Thoracic aorta (tissue), 2 donors: ENCODE results near the gene KIR3DL2. TPM values are rescaled to one million over a fixed set of nuclear protein-coding genes. Genes with fewer than 3 reads are reported as not detected.
"Not testable (repeated sequence)": the region's sequence is repeated elsewhere in the genome, so short reads cannot be mapped to it uniquely, and the experiment has no call there.

Source experiments
- ATAC-seq: fragments of 150-250 bp; one replicate; pipeline ENCODE4 v1.8.0; 2017; ENCODE audit warnings: low read depth; ENCODE audit not compliant: insufficient number of reproducible peaks, low FRiP score
- DNase-seq: peaks from one replicate; pipeline ENCODE4 v3.0.0-alpha.2; 2020; ENCODE audit warnings: low spot score
- H3K27ac ChIP-seq, 2 donors: fragments of 200-600 bp; sonication (generic); 1 replicate in 1 of 2; 2 replicates in 1 of 2; pipeline ENCODE4 v1.5.1; 2016; ENCODE audit warnings: mild to moderate bottlenecking in 2 of 2, moderate library complexity in 2 of 2
- H3K27me3 ChIP-seq: fragments of 200-600 bp; sonication (generic); replicated peaks from 2 replicates; pipeline ENCODE4 v1.6.0; 2016; ENCODE audit warnings: mild to moderate bottlenecking; ENCODE audit not compliant: insufficient read depth
- H3K36me3 ChIP-seq: fragments of 200-600 bp; sonication (generic); one replicate; pipeline ENCODE4 v1.5.1; 2016
- H3K4me1 ChIP-seq, 2 donors: fragments of 200-600 bp; sonication (generic); 1 replicate in 1 of 2; 2 replicates in 1 of 2; pipeline versions ENCODE4 v1.5.1 to v1.6.0; 2016; ENCODE audit warnings: low read depth in 2 of 2, mild to moderate bottlenecking in 1 of 2; ENCODE audit not compliant: control insufficient read depth in 1 of 2
- H3K4me3 ChIP-seq: fragments of 200-600 bp; sonication (generic); 2 replicates; pipeline ENCODE4 v1.5.1; 2016; ENCODE audit warnings: mild to moderate bottlenecking
- H3K9me3 ChIP-seq: fragments of 200-600 bp; sonication (generic); 2 replicates; pipeline ENCODE4 v1.5.1; 2016
- total RNA-seq, 2 donors: library from RNA; depleted of rRNA; stranded (reverse); fragments of >200 nt; gene quantifications; one replicate each; pipeline versions ENCODE4 v1.1.0 to v1.2.3, GENCODE V29; 2016
- TF ChIP-seq, protein P1 (sequence below): fragments of 200-600 bp; sonication (generic); IDR thresholded peaks from one replicate; pipeline ENCODE4 v1.5.1; 2019; ENCODE audit warnings: antibody characterized with exemption

The KIR3DL2 gene
- total RNA-seq, 2 donors from 2014 or later, result not detected

GRCh38 chr19:54850930-54851329 lies 687 bp downstream of the KIR3DL2 start:
- DNase-seq (no peak), ATAC-seq (no peak)
- no peak overlapping the region for H3K27ac ChIP-seq
- no peaks in the 10 kb centered on the region for H3K4me1 ChIP-seq
- no peaks in the 10 kb centered on the region for H3K36me3 ChIP-seq
- H3K27me3 ChIP-seq, result no peaks in the 10 kb centered on the region
- H3K4me3 ChIP-seq, result no peak overlapping the region
- H3K9me3 ChIP-seq, result no peaks in the 10 kb centered on the region
- TF ChIP-seq, protein P1, sequence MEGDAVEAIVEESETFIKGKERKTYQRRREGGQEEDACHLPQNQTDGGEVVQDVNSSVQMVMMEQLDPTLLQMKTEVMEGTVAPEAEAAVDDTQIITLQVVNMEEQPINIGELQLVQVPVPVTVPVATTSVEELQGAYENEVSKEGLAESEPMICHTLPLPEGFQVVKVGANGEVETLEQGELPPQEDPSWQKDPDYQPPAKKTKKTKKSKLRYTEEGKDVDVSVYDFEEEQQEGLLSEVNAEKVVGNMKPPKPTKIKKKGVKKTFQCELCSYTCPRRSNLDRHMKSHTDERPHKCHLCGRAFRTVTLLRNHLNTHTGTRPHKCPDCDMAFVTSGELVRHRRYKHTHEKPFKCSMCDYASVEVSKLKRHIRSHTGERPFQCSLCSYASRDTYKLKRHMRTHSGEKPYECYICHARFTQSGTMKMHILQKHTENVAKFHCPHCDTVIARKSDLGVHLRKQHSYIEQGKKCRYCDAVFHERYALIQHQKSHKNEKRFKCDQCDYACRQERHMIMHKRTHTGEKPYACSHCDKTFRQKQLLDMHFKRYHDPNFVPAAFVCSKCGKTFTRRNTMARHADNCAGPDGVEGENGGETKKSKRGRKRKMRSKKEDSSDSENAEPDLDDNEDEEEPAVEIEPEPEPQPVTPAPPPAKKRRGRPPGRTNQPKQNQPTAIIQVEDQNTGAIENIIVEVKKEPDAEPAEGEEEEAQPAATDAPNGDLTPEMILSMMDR, result no peak

GRCh38 chr19:54851353-54851752 lies 1.1 kb downstream of the KIR3DL2 start:
- H3K4me1 ChIP-seq, result no peaks in the 10 kb centered on the region
- no peaks in the 10 kb centered on the region for H3K36me3 ChIP-seq
- ATAC-seq (no peak), DNase-seq (no peak)
- no peaks in the 10 kb centered on the region for H3K27me3 ChIP-seq
- no peak overlapping the region for H3K4me3 ChIP-seq
- H3K9me3 ChIP-seq, result no peaks in the 10 kb centered on the region
- TF ChIP-seq, protein P1, result no peak
- no peak overlapping the region for H3K27ac ChIP-seq

GRCh38 chr19:54855241-54855640 lies 5.0 kb downstream of the KIR3DL2 start:
- ATAC-seq, result not testable (repeated sequence)

GRCh38 chr19:54858476-54858875 lies 8.2 kb downstream of the KIR3DL2 start:
- not testable (repeated sequence) for DNase-seq, H3K9me3 ChIP-seq, H3K36me3 ChIP-seq, H3K4me1 ChIP-seq, H3K27me3 ChIP-seq, H3K4me3 ChIP-seq, ATAC-seq, H3K27ac ChIP-seq

More at GRCh38 chr19:54855241-54855640, 5.0 kb downstream of the KIR3DL2 start:
- not testable (repeated sequence) for H3K9me3 ChIP-seq, H3K27ac ChIP-seq, H3K4me1 ChIP-seq, H3K4me3 ChIP-seq, DNase-seq, H3K27me3 ChIP-seq, H3K36me3 ChIP-seq

DNA sequence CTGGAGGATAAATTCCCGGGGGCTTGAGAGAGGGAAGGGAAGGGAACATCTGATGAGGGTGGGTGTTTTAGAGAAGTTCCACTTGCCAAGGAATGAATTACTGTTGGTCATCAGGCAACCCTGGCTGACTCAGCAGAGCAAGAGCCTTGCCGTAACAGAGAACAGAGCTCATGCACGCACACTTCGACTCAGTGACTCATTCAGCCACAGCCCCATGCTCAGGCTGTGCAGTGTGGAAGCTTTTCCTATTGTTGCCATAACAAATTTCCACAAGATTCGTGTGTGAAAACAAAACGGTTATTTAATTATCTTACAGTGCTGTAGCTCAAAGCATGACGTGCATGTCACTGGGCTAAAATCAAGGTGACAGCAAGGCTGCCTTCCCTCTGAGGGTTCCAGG lies 9.2 kb downstream of the KIR3DL2 start:
- not testable (repeated sequence) for H3K4me1 ChIP-seq, DNase-seq, H3K36me3 ChIP-seq, H3K27ac ChIP-seq, H3K4me3 ChIP-seq, ATAC-seq, H3K9me3 ChIP-seq, H3K27me3 ChIP-seq

DNA sequence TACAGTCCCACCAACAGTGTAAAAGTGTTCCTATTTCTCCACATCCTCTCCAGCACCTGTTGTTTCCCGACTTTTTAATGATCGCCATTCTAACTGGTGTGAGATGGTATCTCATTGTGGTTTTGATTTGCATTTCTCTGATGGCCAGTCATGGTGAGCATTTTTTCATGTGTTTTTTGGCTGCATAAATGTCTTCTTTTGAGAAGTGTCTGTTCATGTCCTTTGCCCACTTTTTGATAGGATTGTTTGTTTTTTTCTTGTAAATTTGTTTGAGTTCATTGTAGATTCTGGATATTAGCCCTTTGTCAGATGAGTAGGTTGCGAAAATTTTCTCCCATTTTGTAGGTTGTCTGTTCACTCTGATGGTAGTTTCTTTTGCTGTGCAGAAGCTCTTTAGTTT lies 13.2 kb downstream of the KIR3DL2 start:
- not testable (repeated sequence) for H3K9me3 ChIP-seq, H3K4me3 ChIP-seq, DNase-seq, ATAC-seq, H3K27me3 ChIP-seq, H3K36me3 ChIP-seq, H3K27ac ChIP-seq, H3K4me1 ChIP-seq

- Histone ChIP-seq H3K9me3 (no peaks in the 10 kb centered on the region), H3K27ac (no peak overlapping the region), H3K4me1 (no peaks in the 10 kb centered on the region), H3K4me3 (no peak overlapping the region), H3K36me3 (no peaks in the 10 kb centered on the region), H3K27me3 (no peaks in the 10 kb centered on the region)
- TF ChIP-seq, protein P1, result no peak
- ATAC-seq (no peak), DNase-seq (no peak)
Measured at GRCh38 chr19:54871696-54872095, 21.5 kb downstream of the KIR3DL2 start.
